ENCODE results near the gene IFNL1.
"Not testable (repeated sequence)": the region's sequence is repeated elsewhere in the genome, so short reads cannot be mapped to it uniquely, and the experiment has no call there.

The IFNL1 gene

GRCh38 chr19:39270036-39270871 is 26.0 kb upstream of the IFNL1 start:
- DNase-seq: no peak

- not testable (repeated sequence) for DNase-seq
Measured at GRCh38 chr19:39273859-39274258, 22.3 kb upstream of the IFNL1 start.

GRCh38 chr19:39275578-39275977 is 20.6 kb upstream of the IFNL1 start:
- DNase-seq: no peak

GRCh38 chr19:39276740-39277139 is 19.5 kb upstream of the IFNL1 start:
- DNase-seq: no peak

GRCh38 chr19:39277598-39277997 is 18.6 kb upstream of the IFNL1 start:
- DNase-seq: no peak

GRCh38 chr19:39282021-39282420 is 14.2 kb upstream of the IFNL1 start:
- no peak for DNase-seq

GRCh38 chr19:39284032-39284431 is 12.2 kb upstream of the IFNL1 start:
- no peak for DNase-seq

GRCh38 chr19:39293394-39293793 is 2.8 kb upstream of the IFNL1 start:
- DNase-seq: no peak

- DNase-seq: no peak
Measured at GRCh38 chr19:39296906-39297305, 699 bp downstream of the IFNL1 start.

- DNase-seq: peak; percentile 64 to 73
Measured at GRCh38 chr19:39297931-39298634, 1.9 kb downstream of the IFNL1 start.

GRCh38 chr19:39299404-39299803 is 3.2 kb downstream of the IFNL1 start:
- DNase-seq: no peak

GRCh38 chr19:39299832-39300231 is 3.6 kb downstream of the IFNL1 start:
- DNase-seq: no peak

GRCh38 chr19:39301021-39301420 is 4.8 kb downstream of the IFNL1 start:
- DNase-seq: no peak

GRCh38 chr19:39301562-39301961 is 5.4 kb downstream of the IFNL1 start:
- DNase-seq: no peak

GRCh38 chr19:39303373-39304184 is 7.4 kb downstream of the IFNL1 start:
- no peak for DNase-seq

GRCh38 chr19:39304185-39304513 is 7.9 kb downstream of the IFNL1 start:
- no peak for DNase-seq

GRCh38 chr19:39304701-39305571 is 8.7 kb downstream of the IFNL1 start:
- no peak for DNase-seq

- no peak for DNase-seq
Measured at GRCh38 chr19:39306075-39306474, 9.9 kb downstream of the IFNL1 start.

- DNase-seq: no peak
Measured at GRCh38 chr19:39307046-39307821, 11.0 kb downstream of the IFNL1 start.

- no peak for DNase-seq
Measured at GRCh38 chr19:39307822-39308530, 11.8 kb downstream of the IFNL1 start.
